Measurements from ENCODE around the gene OGFR.

DNA sequence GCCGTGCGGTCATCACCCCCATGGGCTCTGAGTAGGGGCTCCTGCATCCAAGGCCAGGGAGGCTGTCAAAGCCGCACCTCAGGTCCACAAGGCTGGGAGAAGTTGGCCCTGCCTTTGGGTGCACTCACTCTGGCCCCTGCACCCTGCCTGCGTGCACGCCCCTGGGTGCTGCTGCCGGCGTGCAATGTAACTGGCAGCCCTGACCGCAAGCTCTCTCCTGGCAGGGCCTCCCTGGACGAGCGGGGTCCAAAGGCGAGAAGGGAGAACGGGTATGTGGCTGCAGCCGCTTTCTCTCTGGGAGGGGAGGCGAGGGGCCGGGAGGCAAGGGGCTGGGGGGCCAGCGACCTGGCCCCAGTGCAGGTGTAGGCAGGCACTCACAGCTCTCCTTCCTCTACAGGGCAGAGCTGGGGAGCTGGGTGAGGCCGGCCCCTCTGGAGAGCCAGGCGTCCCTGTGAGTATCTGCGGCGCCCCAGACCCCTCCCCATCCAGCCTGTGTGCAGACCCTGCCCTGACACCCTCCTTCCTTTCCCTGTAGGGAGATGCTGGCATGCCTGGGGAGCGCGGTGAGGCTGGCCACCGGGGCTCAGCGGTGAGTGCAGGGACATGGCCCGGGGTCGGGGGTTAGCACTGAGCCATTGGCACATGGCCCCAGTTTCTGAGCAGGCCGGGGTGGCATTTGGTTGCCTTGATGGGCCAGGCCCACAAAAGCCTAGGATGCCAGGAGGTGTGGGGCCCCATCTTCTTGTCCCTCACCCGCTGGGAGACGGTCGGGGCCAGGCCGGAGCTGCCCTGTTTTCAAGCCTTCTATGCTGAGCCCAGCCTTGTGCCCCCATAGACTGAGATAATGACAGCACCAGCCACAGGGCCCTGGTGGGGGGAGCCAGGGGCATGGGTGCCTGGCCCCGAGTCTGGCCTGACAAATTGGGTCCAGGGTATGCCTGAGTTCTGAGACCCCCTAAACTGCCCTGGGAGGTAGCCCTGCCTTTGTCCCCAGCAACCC is 24.9 kb downstream of the OGFR start:
- TF ChIP-seq, protein P1, sequence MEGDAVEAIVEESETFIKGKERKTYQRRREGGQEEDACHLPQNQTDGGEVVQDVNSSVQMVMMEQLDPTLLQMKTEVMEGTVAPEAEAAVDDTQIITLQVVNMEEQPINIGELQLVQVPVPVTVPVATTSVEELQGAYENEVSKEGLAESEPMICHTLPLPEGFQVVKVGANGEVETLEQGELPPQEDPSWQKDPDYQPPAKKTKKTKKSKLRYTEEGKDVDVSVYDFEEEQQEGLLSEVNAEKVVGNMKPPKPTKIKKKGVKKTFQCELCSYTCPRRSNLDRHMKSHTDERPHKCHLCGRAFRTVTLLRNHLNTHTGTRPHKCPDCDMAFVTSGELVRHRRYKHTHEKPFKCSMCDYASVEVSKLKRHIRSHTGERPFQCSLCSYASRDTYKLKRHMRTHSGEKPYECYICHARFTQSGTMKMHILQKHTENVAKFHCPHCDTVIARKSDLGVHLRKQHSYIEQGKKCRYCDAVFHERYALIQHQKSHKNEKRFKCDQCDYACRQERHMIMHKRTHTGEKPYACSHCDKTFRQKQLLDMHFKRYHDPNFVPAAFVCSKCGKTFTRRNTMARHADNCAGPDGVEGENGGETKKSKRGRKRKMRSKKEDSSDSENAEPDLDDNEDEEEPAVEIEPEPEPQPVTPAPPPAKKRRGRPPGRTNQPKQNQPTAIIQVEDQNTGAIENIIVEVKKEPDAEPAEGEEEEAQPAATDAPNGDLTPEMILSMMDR (IDR thresholded peaks at IDR 0.05), result no peak
- TF ChIP-seq POLR2A (IDR thresholded peaks at IDR 0.05), result no peak
- TF ChIP-seq EP300 (IDR thresholded peaks at IDR 0.05), result no peak
